Duodenal mucosa (tissue), 2 donors: ENCODE measurements around the gene MEAK7.

Experiments
- H3K27ac ChIP-seq: one replicate; pipeline ENCODE4 v1.7.0; 2013; ENCODE audit warnings: low read depth, low read length
- H3K27me3 ChIP-seq, 2 donors: one replicate each; pipeline ENCODE4 v1.7.0; 2013; ENCODE audit warnings: low read length in 2 of 2, control low read depth in 1 of 2; ENCODE audit not compliant: insufficient read depth in 2 of 2, control insufficient read depth in 1 of 2
- H3K36me3 ChIP-seq, 2 donors: one replicate each; pipeline ENCODE4 v1.7.0; 2013; ENCODE audit warnings: low read length in 2 of 2, control low read depth in 1 of 2; ENCODE audit not compliant: insufficient read depth in 2 of 2, control insufficient read depth in 1 of 2
- H3K4me1 ChIP-seq, 2 donors: one replicate each; pipeline ENCODE4 v1.7.0; 2013; ENCODE audit warnings: low read length in 2 of 2, control low read depth in 1 of 2; ENCODE audit not compliant: insufficient read depth in 2 of 2, control insufficient read depth in 1 of 2
- H3K4me3 ChIP-seq, 2 donors: one replicate each; pipeline ENCODE4 v1.7.0; 2013; ENCODE audit warnings: low read length in 2 of 2, low read depth in 1 of 2
- H3K9ac ChIP-seq, 2 donors: one replicate each; pipeline ENCODE4 v1.7.0; 2013; ENCODE audit warnings: low read length in 2 of 2, low read depth in 1 of 2
- H3K9me3 ChIP-seq, 2 donors: one replicate each; pipeline ENCODE4 v1.7.0; 2013; ENCODE audit warnings: low read length in 2 of 2, control low read depth in 1 of 2; ENCODE audit not compliant: control insufficient read depth in 1 of 2

Gene MEAK7

GRCh38 chr16:84496991-84497390 lies 7.5 kb downstream of the MEAK7 start:
- Histone ChIP-seq H3K4me1 (peaks cover 7 to 9% of the 10 kb centered on the region in 2 donors), H3K36me3 (peaks cover 17 to 44% of the 10 kb centered on the region in 2 donors), H3K9me3 (peaks cover 0 to 4% of the 10 kb centered on the region in 2 donors), H3K9ac (no peak overlapping the region), H3K27ac (no peak overlapping the region), H3K27me3 (no peaks in the 10 kb centered on the region), H3K4me3 (no peak overlapping the region)

GRCh38 chr16:84495506-84495905 lies 9.0 kb downstream of the MEAK7 start:
- no peak overlapping the region for H3K9ac ChIP-seq
- no peaks in the 10 kb centered on the region for H3K4me1 ChIP-seq
- H3K9me3 ChIP-seq = peaks cover 0 to 4% of the 10 kb centered on the region in 2 donors
- peaks cover 17 to 44% of the 10 kb centered on the region in 2 donors for H3K36me3 ChIP-seq
- no peak overlapping the region for H3K4me3 ChIP-seq
- H3K27ac ChIP-seq = no peak overlapping the region
- no peaks in the 10 kb centered on the region for H3K27me3 ChIP-seq

- Histone ChIP-seq H3K4me1 (no peaks in the 10 kb centered on the region), H3K9ac (no peak overlapping the region), H3K9me3 (peaks cover 0 to 4% of the 10 kb centered on the region in 2 donors), H3K27ac (no peak overlapping the region), H3K27me3 (no peaks in the 10 kb centered on the region), H3K36me3 (peaks cover 15 to 41% of the 10 kb centered on the region in 2 donors), H3K4me3 (no peak overlapping the region)
Measured at GRCh38 chr16:84489131-84489530, 15.3 kb downstream of the MEAK7 start.

- Histone ChIP-seq H3K9ac (no peak overlapping the region), H3K27me3 (no peaks in the 10 kb centered on the region), H3K4me3 (no peak overlapping the region), H3K4me1 (no peaks in the 10 kb centered on the region), H3K36me3 (peaks cover 19 to 36% of the 10 kb centered on the region in 2 donors), H3K27ac (no peak overlapping the region), H3K9me3 (no peaks in the 10 kb centered on the region)
Measured at GRCh38 chr16:84487358-84487757, 17.1 kb downstream of the MEAK7 start.

- H3K27me3 ChIP-seq = no peaks in the 10 kb centered on the region
- no peak overlapping the region for H3K27ac ChIP-seq
- H3K9ac ChIP-seq = no peak overlapping the region
- no peaks in the 10 kb centered on the region for H3K9me3 ChIP-seq
- peaks cover 19 to 40% of the 10 kb centered on the region in 2 donors for H3K36me3 ChIP-seq
- no peak overlapping the region for H3K4me3 ChIP-seq
- H3K4me1 ChIP-seq = no peaks in the 10 kb centered on the region
Measured at GRCh38 chr16:84486551-84487235, 17.8 kb downstream of the MEAK7 start.

- H3K4me1 ChIP-seq = no peaks in the 10 kb centered on the region
- H3K27me3 ChIP-seq = no peaks in the 10 kb centered on the region
- peaks cover 19 to 42% of the 10 kb centered on the region in 2 donors for H3K36me3 ChIP-seq
Measured at GRCh38 chr16:84486126-84486525, 18.3 kb downstream of the MEAK7 start.

GRCh38 chr16:84485255-84486010 lies 19.0 kb downstream of the MEAK7 start:
- H3K4me3 ChIP-seq = no peak overlapping the region
- no peak overlapping the region for H3K27ac ChIP-seq
- no peaks in the 10 kb centered on the region for H3K27me3 ChIP-seq
- H3K9ac ChIP-seq = no peak overlapping the region
- H3K9me3 ChIP-seq = no peaks in the 10 kb centered on the region
- peaks cover 19 to 44% of the 10 kb centered on the region in 2 donors for H3K36me3 ChIP-seq
- no peaks in the 10 kb centered on the region for H3K4me1 ChIP-seq

More at GRCh38 chr16:84486126-84486525, 18.3 kb downstream of the MEAK7 start:
- H3K9me3 ChIP-seq = no peaks in the 10 kb centered on the region
- no peak overlapping the region for H3K4me3 ChIP-seq
- no peak overlapping the region for H3K9ac ChIP-seq
- H3K27ac ChIP-seq = no peak overlapping the region

- H3K36me3 ChIP-seq = peaks cover 19 to 52% of the 10 kb centered on the region in 2 donors
- H3K4me1 ChIP-seq = no peaks in the 10 kb centered on the region
- H3K27ac ChIP-seq = no peak overlapping the region
- H3K27me3 ChIP-seq = no peaks in the 10 kb centered on the region
- H3K4me3 ChIP-seq = no peak overlapping the region
- H3K9ac ChIP-seq = no peak overlapping the region
- H3K9me3 ChIP-seq = no peaks in the 10 kb centered on the region
Measured at GRCh38 chr16:84484579-84485254, 19.7 kb downstream of the MEAK7 start.

- Histone ChIP-seq H3K27me3 (no peaks in the 10 kb centered on the region), H3K36me3 (peaks cover 14 to 51% of the 10 kb centered on the region in 2 donors), H3K4me1 (no peaks in the 10 kb centered on the region)
Measured at GRCh38 chr16:84483882-84484565, 20.4 kb downstream of the MEAK7 start.

More at GRCh38 chr16:84483882-84484565, 20.4 kb downstream of the MEAK7 start:
- Histone ChIP-seq H3K9ac (no peak overlapping the region), H3K4me3 (no peak overlapping the region), H3K27ac (no peak overlapping the region), H3K9me3 (no peaks in the 10 kb centered on the region)
